ENCODE data around the gene PTPRG.

PTPRG gene

GRCh38 chr3:61597906-61598305 lies 36.5 kb downstream of the PTPRG start:
- no peak for DNase-seq (ENCODE audit: low spot score)
- Histone ChIP-seq H3K36me3 (ENCODE audit: low read depth) (no peaks in the 10 kb centered on the region), H3K27me3 (ENCODE audit: insufficient read depth, poor library complexity, severe bottlenecking) (no peaks in the 10 kb centered on the region), H3K4me3 (ENCODE audit: severe bottlenecking) (no peak overlapping the region), H3K9me3 (ENCODE audit: severe bottlenecking) (no peaks in the 10 kb centered on the region), H3K27ac (ENCODE audit: poor library complexity, severe bottlenecking) (no peak overlapping the region), H3K4me1 (ENCODE audit: insufficient read depth, poor library complexity, severe bottlenecking) (peaks cover 8% of the 10 kb centered on the region)
- no peak for TF ChIP-seq CTCF (IDR thresholded peaks at IDR 0.05; ENCODE audit: poor library complexity, severe bottlenecking)
- no peak for ATAC-seq (ENCODE audit: low read depth)

DNA sequence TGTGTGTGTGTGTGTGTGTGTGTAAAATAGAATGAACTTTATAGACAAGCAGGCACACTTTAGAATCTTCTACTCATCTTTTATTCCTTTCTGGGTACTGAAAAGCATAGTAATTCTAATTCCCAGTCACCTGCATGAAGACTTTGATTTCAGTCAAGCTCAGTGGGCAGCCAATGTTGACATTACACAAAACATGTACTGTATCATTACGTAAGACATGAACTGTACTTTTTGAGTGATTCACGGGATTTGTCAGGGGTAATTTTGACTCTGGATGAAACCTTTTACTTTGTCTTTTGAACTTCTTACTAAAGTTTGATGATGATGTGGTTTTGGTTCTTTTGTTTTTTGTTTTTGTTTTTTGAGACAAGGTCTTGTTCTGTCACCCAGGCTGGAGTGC lies 38.8 kb downstream of the PTPRG start:
- Histone ChIP-seq H3K9me3 (ENCODE audit: severe bottlenecking) (no peaks in the 10 kb centered on the region), H3K36me3 (ENCODE audit: low read depth) (no peaks in the 10 kb centered on the region), H3K27ac (ENCODE audit: poor library complexity, severe bottlenecking) (no peak overlapping the region), H3K27me3 (ENCODE audit: insufficient read depth, poor library complexity, severe bottlenecking) (no peaks in the 10 kb centered on the region), H3K4me3 (ENCODE audit: severe bottlenecking) (no peak overlapping the region), H3K4me1 (ENCODE audit: insufficient read depth, poor library complexity, severe bottlenecking) (peaks cover 4% of the 10 kb centered on the region)
- peak; percentile 68 for ATAC-seq (ENCODE audit: low read depth)
- DNase-seq (ENCODE audit: low spot score), result no peak
- no peak for TF ChIP-seq CTCF (IDR thresholded peaks at IDR 0.05; ENCODE audit: poor library complexity, severe bottlenecking)

DNA sequence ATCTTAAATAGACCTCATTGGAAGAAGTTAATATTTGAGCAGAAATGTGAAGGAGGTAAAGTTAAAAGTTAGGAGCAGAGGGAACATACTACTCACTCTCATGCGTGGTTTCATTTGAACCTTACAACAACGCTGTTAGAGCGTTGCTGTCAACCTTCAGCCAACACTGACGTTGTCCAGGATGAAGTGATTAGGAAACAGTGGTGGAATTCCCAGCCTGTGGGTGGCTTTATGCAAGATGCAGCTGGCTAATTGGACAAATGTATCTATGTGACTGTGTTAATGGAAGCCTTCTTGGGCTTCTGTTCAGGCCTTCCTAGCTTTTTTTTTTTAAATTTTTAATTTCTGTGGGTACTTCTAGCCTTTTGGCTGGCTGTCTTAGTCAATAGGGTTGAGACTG lies 40.5 kb downstream of the PTPRG start:
- no peak for DNase-seq (ENCODE audit: low spot score)
- TF ChIP-seq CTCF (IDR thresholded peaks at IDR 0.05; ENCODE audit: poor library complexity, severe bottlenecking), result no peak
- no peaks in the 10 kb centered on the region for H3K36me3 ChIP-seq (ENCODE audit: low read depth)
- H3K27me3 ChIP-seq (ENCODE audit: insufficient read depth, poor library complexity, severe bottlenecking), result no peaks in the 10 kb centered on the region
- H3K27ac ChIP-seq (ENCODE audit: poor library complexity, severe bottlenecking), result no peak overlapping the region
- no peaks in the 10 kb centered on the region for H3K9me3 ChIP-seq (ENCODE audit: severe bottlenecking)
- ATAC-seq (ENCODE audit: low read depth), result no peak
- H3K4me3 ChIP-seq (ENCODE audit: severe bottlenecking), result no peak overlapping the region
- no peaks in the 10 kb centered on the region for H3K4me1 ChIP-seq (ENCODE audit: insufficient read depth, poor library complexity, severe bottlenecking)

DNA sequence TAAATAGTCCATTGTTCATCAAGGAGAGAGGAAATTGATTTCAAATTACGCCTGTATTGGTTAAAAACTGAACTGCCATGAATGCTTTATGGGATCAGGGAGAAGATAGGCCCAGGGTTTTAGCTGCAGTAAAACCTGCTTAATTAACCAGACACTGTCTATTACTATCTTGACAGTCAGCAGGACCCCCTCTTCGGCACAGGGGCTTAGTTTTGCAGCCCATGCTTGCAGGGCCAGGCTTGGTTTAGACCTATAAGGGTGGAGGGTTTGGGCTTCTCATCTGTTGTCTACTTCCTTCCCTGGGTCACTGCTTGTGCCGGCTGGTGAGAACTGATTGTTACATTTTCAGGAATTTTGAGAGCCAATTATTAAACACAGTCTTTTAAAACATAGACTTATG lies 41.1 kb downstream of the PTPRG start:
- no peaks in the 10 kb centered on the region for H3K27me3 ChIP-seq (ENCODE audit: insufficient read depth, poor library complexity, severe bottlenecking)
- H3K4me3 ChIP-seq (ENCODE audit: severe bottlenecking), result no peak overlapping the region
- TF ChIP-seq CTCF (IDR thresholded peaks at IDR 0.05; ENCODE audit: poor library complexity, severe bottlenecking), result no peak
- no peaks in the 10 kb centered on the region for H3K4me1 ChIP-seq (ENCODE audit: insufficient read depth, poor library complexity, severe bottlenecking)
- no peak overlapping the region for H3K27ac ChIP-seq (ENCODE audit: poor library complexity, severe bottlenecking)
- ATAC-seq (ENCODE audit: low read depth), result no peak
- H3K36me3 ChIP-seq (ENCODE audit: low read depth), result no peaks in the 10 kb centered on the region
- no peaks in the 10 kb centered on the region for H3K9me3 ChIP-seq (ENCODE audit: severe bottlenecking)
- no peak for DNase-seq (ENCODE audit: low spot score)

DNA sequence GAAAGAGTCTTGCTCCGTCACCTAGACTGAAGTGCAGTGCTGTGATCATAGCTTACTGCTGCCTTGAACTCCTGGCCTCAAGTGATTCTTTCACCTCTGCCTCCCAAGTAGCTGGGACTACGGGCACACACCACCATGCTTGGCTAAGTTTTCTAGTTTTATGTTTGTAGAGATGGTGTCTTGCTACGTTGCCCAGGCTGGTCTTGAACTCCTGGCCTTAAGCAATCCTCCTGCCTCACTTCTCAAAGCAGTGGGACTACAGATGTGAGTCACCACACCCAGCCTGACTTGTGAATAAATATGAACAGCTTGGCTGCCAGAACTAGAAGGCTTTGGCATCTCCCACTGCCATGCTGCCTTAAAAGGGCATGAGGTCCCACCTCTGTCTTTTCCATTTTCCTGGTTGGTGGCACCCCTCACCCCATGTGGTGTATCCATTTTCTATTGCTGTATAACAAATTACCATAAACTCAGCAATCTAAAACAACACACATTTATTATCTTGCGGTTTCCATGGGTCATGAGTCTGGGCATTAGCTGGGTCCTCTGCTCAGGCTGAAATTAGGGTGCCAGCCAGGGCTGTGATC lies 44.3 kb downstream of the PTPRG start:
- ATAC-seq (ENCODE audit: low read depth) (no peak), DNase-seq (ENCODE audit: low spot score) (no peak)
- H3K36me3 ChIP-seq (ENCODE audit: low read depth), result no peaks in the 10 kb centered on the region
- H3K27ac ChIP-seq (ENCODE audit: poor library complexity, severe bottlenecking), result no peak overlapping the region
- no peak overlapping the region for H3K4me3 ChIP-seq (ENCODE audit: severe bottlenecking)
- TF ChIP-seq CTCF (IDR thresholded peaks at IDR 0.05; ENCODE audit: poor library complexity, severe bottlenecking), result no peak
- H3K9me3 ChIP-seq (ENCODE audit: severe bottlenecking), result no peaks in the 10 kb centered on the region
- H3K27me3 ChIP-seq (ENCODE audit: insufficient read depth, poor library complexity, severe bottlenecking), result no peaks in the 10 kb centered on the region
- H3K4me1 ChIP-seq (ENCODE audit: insufficient read depth, poor library complexity, severe bottlenecking), result no peaks in the 10 kb centered on the region

Data from RWPE2 (cell line).